Measurements from ENCODE around the gene BASP1.
A peak's percentile ranks its signal among the peaks of the same experiment; 100 is the strongest.
"Not testable (repeated sequence)": the region's sequence is repeated elsewhere in the genome, so short reads cannot be mapped to it uniquely, and the experiment has no call there.

Gene BASP1

GRCh38 chr5:17258431-17258830 lies 41.0 kb downstream of the BASP1 start:
- FAIRE-seq, result no peak
- DNase-seq (ENCODE audit: insufficient read length, low spot score), result no peak
- TF ChIP-seq POU2F2 (IDR thresholded peaks at IDR 0.05; ENCODE audit: low read depth, low read length) (no peak), POLR2AphosphoS5 (IDR thresholded peaks at IDR 0.05; ENCODE audit: low read depth, low read length) (no peak), TAF1 (IDR thresholded peaks at IDR 0.05; ENCODE audit: low read depth, low read length) (no peak), PAX5 (IDR thresholded peaks at IDR 0.05; ENCODE audit: insufficient read depth, low read length, severe bottlenecking) (no peak), POLR2A (IDR thresholded peaks at IDR 0.05; ENCODE audit: low read depth, low read length) (no peak; the same call in 1 of the 2 replicates)

- not testable (repeated sequence) for FAIRE-seq; DNase-seq (ENCODE audit: insufficient read length, low spot score)
Observed at GRCh38 chr5:17259012-17259411, 41.6 kb downstream of the BASP1 start.

GRCh38 chr5:17259630-17260257 lies 42.3 kb downstream of the BASP1 start:
- FAIRE-seq (peak; percentile 5), DNase-seq (ENCODE audit: insufficient read length, low spot score) (no peak)

GRCh38 chr5:17260549-17260948 lies 43.1 kb downstream of the BASP1 start:
- 0 out of 2 replicates have a peak, but pooled peaks have one; percentile 7 for TF ChIP-seq POLR2AphosphoS5 (IDR thresholded peaks at IDR 0.05; ENCODE audit: low read depth, low read length)
- no peak for TF ChIP-seq POLR2A (IDR thresholded peaks at IDR 0.05; ENCODE audit: low read depth, low read length)
- DNase-seq (ENCODE audit: insufficient read length, low spot score) (no peak), FAIRE-seq (no peak)

More at GRCh38 chr5:17259630-17260257, 42.3 kb downstream of the BASP1 start:
- TF ChIP-seq POU2F2 (IDR thresholded peaks at IDR 0.05; ENCODE audit: low read depth, low read length) (no peak), PAX5 (IDR thresholded peaks at IDR 0.05; ENCODE audit: insufficient read depth, low read length, severe bottlenecking) (no peak), POLR2AphosphoS5 (IDR thresholded peaks at IDR 0.05; ENCODE audit: low read depth, low read length) (no peak), SPI1 (IDR thresholded peaks at IDR 0.05; ENCODE audit: low read depth, low read length) (no peak), POLR2A (IDR thresholded peaks at IDR 0.05; ENCODE audit: low read depth, low read length) (no peak), TAF1 (IDR thresholded peaks at IDR 0.05; ENCODE audit: low read depth, low read length) (no peak)

GRCh38 chr5:17261075-17261474 lies 43.6 kb downstream of the BASP1 start:
- TF ChIP-seq PAX5 (IDR thresholded peaks at IDR 0.05; ENCODE audit: insufficient read depth, low read length, severe bottlenecking) (no peak), POLR2AphosphoS5 (IDR thresholded peaks at IDR 0.05; ENCODE audit: low read depth, low read length) (no peak), SPI1 (IDR thresholded peaks at IDR 0.05; ENCODE audit: low read depth, low read length) (no peak), POU2F2 (IDR thresholded peaks at IDR 0.05; ENCODE audit: low read depth, low read length) (no peak), TAF1 (IDR thresholded peaks at IDR 0.05; ENCODE audit: low read depth, low read length) (no peak), POLR2A (IDR thresholded peaks at IDR 0.05; ENCODE audit: low read depth, low read length) (no peak)
- no peak for DNase-seq (ENCODE audit: insufficient read length, low spot score)
- no peak for FAIRE-seq

- FAIRE-seq, result no peak
- no peak for TF ChIP-seq PAX5 (IDR thresholded peaks at IDR 0.05; ENCODE audit: insufficient read depth, low read length, severe bottlenecking)
- no peak for DNase-seq (ENCODE audit: insufficient read length, low spot score)
Observed at GRCh38 chr5:17265041-17265440, 47.6 kb downstream of the BASP1 start.

GRCh38 chr5:17267106-17267505 lies 49.7 kb downstream of the BASP1 start:
- DNase-seq (ENCODE audit: insufficient read length, low spot score) (no peak), FAIRE-seq (peak; percentile 52)
- TF ChIP-seq POLR2AphosphoS5 (IDR thresholded peaks at IDR 0.05; ENCODE audit: low read depth, low read length) (0 out of 2 replicates have a peak, but pooled peaks have one; percentile 42), POLR2A (IDR thresholded peaks at IDR 0.05; ENCODE audit: low read depth, low read length) (no peak)

GRCh38 chr5:17269201-17269600 lies 51.8 kb downstream of the BASP1 start:
- no peak for DNase-seq (ENCODE audit: insufficient read length, low spot score)
- peak; percentile 19; the same call in 1 of the 2 replicates for TF ChIP-seq POU2F2 (IDR thresholded peaks at IDR 0.05; ENCODE audit: low read depth, low read length)
- TF ChIP-seq SPI1 (IDR thresholded peaks at IDR 0.05; ENCODE audit: low read depth, low read length), result peak; percentile 68
- TF ChIP-seq POLR2A (IDR thresholded peaks at IDR 0.05; ENCODE audit: low read depth, low read length), result peak; percentile 43; the same call in 1 of the 2 replicates
- TF ChIP-seq POLR2AphosphoS5 (IDR thresholded peaks at IDR 0.05; ENCODE audit: low read depth, low read length), result no peak
- FAIRE-seq, result peak; percentile 88

GRCh38 chr5:17272111-17272510 lies 54.7 kb downstream of the BASP1 start:
- DNase-seq (ENCODE audit: insufficient read length, low spot score) (no peak), FAIRE-seq (no peak)
- TF ChIP-seq PAX5 (IDR thresholded peaks at IDR 0.05; ENCODE audit: insufficient read depth, low read length, severe bottlenecking), result no peak
- TF ChIP-seq POLR2A (IDR thresholded peaks at IDR 0.05; ENCODE audit: low read depth, low read length), result no peak

- DNase-seq (ENCODE audit: insufficient read length, low spot score) (no peak), FAIRE-seq (no peak)
- no peak for TF ChIP-seq POLR2A (IDR thresholded peaks at IDR 0.05; ENCODE audit: low read depth, low read length)
- TF ChIP-seq PAX5 (IDR thresholded peaks at IDR 0.05; ENCODE audit: insufficient read depth, low read length, severe bottlenecking), result no peak
- no peak for TF ChIP-seq TAF1 (IDR thresholded peaks at IDR 0.05; ENCODE audit: low read depth, low read length)
- TF ChIP-seq SPI1 (IDR thresholded peaks at IDR 0.05; ENCODE audit: low read depth, low read length), result no peak
- no peak for TF ChIP-seq POU2F2 (IDR thresholded peaks at IDR 0.05; ENCODE audit: low read depth, low read length)
- TF ChIP-seq POLR2AphosphoS5 (IDR thresholded peaks at IDR 0.05; ENCODE audit: low read depth, low read length), result no peak
Observed at GRCh38 chr5:17275289-17276158, 58.1 kb downstream of the BASP1 start.
